Bronchus fibroblast of lung (primary cell): Measurements from ENCODE around the gene MARCHF9. TPM values are rescaled to one million over a fixed set of nuclear protein-coding genes. Genes with fewer than 3 reads are reported as not detected.

Experiments
- total RNA-seq: library from RNA; depleted of rRNA; stranded (reverse); fragments of >200 nt; gene quantifications from 2 replicates; pipeline ENCODE4 v1.2.3, GENCODE V29; 2015

Gene MARCHF9, protein sequence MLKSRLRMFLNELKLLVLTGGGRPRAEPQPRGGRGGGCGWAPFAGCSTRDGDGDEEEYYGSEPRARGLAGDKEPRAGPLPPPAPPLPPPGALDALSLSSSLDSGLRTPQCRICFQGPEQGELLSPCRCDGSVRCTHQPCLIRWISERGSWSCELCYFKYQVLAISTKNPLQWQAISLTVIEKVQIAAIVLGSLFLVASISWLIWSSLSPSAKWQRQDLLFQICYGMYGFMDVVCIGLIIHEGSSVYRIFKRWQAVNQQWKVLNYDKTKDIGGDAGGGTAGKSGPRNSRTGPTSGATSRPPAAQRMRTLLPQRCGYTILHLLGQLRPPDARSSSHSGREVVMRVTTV
- 2.2 and 2.4 TPM in 2 replicates for total RNA-seq

DNA sequence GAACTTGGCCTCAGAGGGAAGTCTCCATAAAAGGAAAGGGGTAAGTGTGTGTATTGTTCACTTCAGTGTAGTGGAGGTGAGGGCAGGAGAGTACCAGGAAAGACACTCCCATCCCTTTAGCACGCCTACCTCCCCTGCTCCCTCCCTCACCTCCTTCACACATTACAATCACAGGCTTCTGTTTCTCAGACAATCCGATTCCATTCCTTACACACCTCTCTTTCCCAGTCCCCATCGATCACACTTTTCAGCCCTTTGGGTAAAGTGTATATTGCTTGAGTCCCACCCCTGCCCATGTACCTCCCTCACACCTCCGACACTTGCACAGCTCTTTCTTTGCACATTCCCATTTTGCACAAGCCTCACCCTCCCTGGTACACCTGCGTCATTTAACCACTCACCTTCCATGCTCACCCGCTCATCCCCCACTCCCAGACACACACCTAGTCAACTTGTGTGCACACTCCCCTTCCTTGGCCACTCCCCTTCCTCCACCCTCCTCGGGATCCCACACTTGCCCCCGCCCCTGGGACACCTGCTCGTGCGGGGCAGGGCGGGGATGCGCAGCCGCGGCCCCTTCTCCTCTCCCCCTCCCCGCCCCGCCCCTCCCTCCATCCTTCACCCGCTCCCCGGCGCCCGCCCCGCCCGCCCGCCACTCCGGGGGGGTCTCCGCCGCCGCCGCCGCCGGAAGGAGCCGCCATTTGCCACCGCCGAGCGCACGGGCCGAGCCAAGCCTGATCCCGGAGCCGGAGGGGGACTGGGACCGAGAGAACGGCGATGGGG lies at the start of gene MARCHF9:
MARCHF9 (plus strand) TSS at position 693 of the 783 bp plus-strand sequence. CDS start 426 bp downstream, outside the sequence.

GRCh38 chr12:57738661-57739237 lies 16.2 kb upstream of the MARCHF9 start, which contains the start of gene AGAP2:
AGAP2 (minus strand) TSS chr12:57738742; CDS start chr12:57738246, 496 bp downstream.

DNA sequence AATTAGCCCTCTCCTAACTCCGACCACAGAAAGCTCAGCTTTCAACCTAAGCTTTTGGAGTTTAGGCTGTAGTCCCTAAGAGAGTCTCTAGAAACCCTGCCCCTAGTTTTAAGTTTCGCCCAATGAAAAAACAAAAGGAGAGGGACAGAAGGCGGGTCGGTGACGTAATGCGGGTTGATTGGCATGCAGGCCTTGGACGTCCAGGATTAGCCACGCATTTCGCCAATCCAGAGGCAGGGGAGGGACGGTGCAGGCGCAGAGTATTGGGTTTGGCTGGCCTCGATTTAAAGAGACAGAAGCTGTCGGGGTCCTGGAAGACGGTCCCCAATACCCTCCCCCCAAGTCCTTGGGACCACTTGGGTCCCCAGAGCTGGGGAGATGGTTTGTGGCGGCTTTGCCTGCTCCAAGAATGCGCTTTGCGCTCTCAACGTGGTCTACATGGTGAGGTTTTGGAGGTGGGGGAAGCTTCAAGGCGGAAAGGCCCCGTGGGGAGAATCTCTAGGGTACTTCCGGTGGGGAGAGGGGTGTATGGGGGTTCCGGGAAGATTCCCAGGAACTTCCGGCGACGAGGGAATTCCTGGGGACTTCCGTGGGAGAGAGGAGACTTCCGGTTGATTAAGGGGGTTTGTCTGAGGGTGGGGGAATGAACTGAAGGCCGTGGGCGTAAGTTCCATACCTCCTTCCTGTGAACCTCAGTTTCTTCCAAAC lies 10.0 kb upstream of the MARCHF9 start, which contains the start of gene TSPAN31:
TSPAN31 (plus strand) TSS at position 263 of the 708 bp plus-strand sequence; CDS start at position 379, 116 bp downstream.

GRCh38 chr12:57751788-57752667 lies 2.9 kb upstream of the MARCHF9 start, which contains the start of gene CDK4:
CDK4 (minus strand) TSS chr12:57752310; CDS start chr12:57751717, 593 bp downstream.

DNA sequence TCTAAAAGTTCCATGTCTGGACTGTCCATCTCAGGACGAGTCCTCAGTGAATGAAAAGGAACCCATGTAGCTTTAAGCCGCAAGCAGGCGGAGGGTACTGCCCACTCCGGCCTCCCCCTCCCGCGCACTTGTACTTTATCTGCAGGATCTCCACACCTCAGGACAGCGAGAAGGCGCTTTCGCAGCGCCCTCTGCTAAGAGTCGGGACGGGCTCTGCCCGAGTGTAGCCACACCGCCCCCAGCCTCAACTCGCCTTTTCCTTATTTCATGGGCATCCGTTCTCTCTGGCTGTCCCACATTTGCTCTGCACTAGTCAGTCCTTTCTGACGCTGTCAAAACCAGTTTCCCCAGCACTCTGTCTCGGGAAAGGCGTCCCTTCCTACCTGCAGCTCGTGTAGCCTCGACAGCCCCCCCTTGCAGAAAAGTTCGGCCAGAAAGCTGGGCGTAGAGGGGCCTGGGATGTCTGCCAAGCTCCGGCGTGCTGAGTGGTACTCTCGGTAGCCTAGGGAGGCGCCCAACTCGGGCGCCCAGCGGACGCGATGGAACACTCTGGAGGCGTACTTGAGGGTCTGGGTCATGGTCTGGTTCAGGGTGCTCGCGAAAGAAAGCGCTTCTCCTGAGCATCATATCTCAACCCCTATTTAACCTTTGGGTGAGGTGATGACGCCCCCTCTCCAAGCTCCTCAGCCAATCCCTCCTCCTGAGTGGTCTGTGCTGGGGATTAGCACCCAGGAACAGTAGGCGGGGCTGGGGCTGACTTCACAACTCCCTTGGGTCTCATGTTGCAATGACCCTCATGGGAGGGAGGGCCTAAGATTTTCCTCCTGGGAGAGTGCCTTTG lies 11.8 kb downstream of the MARCHF9 start, which contains the start of gene CYP27B1:
CYP27B1 (minus strand) TSS at position 615 of the 841 bp plus-strand sequence; CDS start at position 578, 37 bp downstream.

GRCh38 chr12:57771873-57772428 lies 17.0 kb downstream of the MARCHF9 start, which contains the start of gene METTL1:
METTL1 (minus strand) TSS chr12:57772105; CDS start chr12:57772083, 22 bp downstream.

DNA sequence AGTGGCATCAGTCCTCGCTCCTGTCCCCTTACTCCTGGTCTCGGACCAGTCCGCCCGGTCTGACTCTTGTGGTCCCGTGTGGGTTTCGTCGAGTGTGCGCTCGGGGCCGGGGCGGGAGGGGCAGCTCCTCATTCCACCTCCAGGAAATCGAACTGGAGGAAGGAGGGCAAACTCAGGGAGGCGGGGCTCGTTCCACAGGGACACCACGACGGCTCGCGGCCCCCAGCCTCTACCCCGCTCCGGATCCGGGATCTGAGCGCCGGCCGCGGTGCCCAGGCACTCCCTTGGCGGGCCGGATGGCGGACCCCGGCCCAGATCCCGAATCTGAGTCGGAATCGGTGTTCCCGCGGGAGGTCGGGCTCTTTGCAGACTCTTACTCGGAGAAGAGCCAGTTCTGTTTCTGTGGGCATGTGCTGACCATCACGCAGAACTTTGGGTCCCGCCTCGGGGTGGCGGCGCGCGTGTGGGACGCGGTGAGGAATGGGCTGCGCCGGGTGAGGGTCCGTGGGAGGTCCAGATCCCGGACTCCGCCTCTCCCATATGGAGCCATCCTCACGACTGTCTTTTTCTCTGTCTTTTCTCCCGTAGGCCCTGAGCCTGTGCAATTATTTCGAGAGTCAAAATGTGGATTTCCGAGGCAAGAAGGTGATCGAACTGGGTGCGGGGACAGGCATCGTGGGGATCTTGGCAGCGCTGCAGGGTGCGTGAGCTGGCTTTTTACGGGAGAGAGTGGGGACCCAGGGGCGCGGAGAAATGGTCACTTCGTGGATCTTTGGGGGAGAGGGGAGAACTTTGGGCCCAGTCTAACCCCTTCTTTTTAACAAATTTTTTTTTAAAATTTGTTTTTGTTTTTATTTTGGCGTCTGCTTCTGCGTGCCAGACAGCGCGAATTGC lies 17.8 kb downstream of the MARCHF9 start, which contains the start of gene EEF1AKMT3:
EEF1AKMT3 (plus strand) TSS at position 186 of the 894 bp plus-strand sequence; CDS start at position 297, 111 bp downstream.

DNA sequence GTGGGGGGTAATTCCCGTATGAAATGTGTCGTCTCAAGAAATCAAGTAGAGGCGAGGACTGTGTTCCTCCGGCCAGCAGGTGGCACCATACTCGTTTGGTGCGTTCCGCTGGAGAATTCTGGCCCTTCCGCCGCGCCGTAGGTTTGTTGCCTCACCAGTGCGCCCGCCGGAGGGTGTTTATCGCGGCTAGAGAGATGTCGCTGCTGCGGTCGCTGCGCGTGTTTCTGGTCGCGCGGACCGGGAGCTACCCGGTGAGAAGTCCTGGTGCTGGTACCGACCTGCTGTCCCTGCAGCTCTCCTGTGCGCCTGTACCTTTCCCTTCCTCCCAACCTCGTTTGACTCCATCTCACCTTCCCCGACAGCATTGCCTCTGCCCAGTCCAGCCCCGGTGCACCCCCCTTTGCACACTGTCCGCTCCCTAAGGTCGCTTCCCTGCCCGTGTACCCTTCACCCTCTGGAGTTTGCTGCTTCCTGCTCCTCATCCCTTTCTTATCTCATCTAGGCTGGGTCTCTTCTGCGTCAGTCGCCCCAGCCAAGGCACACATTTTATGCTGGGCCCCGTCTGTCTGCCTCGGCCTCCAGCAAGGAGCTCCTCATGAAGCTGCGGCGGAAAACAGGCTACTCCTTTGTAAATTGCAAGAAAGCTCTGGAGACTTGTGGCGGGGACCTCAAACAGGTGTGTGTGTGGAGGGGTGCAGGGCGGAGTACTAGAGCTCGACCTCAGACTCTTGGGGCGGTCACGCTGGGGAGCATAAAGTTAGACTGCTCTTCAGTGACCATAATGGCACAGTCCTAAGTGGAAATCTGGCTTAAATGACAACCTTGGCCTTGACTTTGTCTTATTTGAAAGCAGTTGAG lies 27.9 kb downstream of the MARCHF9 start, which contains the start of gene TSFM:
TSFM (plus strand) TSS at position 180 of the 858 bp plus-strand sequence; CDS start at position 195, 15 bp downstream.

Other genes starting within 250 kb of the MARCHF9 start
- gene DDIT3, start 234.6 kb upstream of the MARCHF9 start, total RNA-seq, result 44.3 and 48.3 TPM in 2 replicates
- gene MBD6, start 232.3 kb upstream of the MARCHF9 start, total RNA-seq, result 4.7 and 9.4 TPM in 2 replicates
- 166 and 209 TPM in 2 replicates for gene DCTN2, start 207.9 kb upstream of the MARCHF9 start, total RNA-seq
- 0.45 and 0.50 TPM in 2 replicates for gene KIF5A, start 205.1 kb upstream of the MARCHF9 start, total RNA-seq
- gene PIP4K2C, start 163.9 kb upstream of the MARCHF9 start, total RNA-seq, result 12.2 and 14.3 TPM in 2 replicates
- 21.0 and 22.1 TPM in 2 replicates for gene DTX3, start 150.3 kb upstream of the MARCHF9 start, total RNA-seq
- 15.6 and 16.5 TPM in 2 replicates for gene ARHGEF25, start 143.7 kb upstream of the MARCHF9 start, total RNA-seq
- 1.3 and 1.7 TPM in 2 replicates for gene B4GALNT1, start 121.9 kb upstream of the MARCHF9 start, total RNA-seq
- gene OS9, start 61.0 kb upstream of the MARCHF9 start, total RNA-seq, result 144 and 160 TPM in 2 replicates
- gene AGAP2, start 16.4 kb upstream of the MARCHF9 start, total RNA-seq, result under 0.01 and 0.15 TPM in 2 replicates
- 47.7 and 49.4 TPM in 2 replicates for gene TSPAN31, start 10.1 kb upstream of the MARCHF9 start, total RNA-seq
- gene CDK4, start 2.8 kb upstream of the MARCHF9 start, total RNA-seq, result 202 and 252 TPM in 2 replicates
- gene CYP27B1, start 12.0 kb downstream of the MARCHF9 start, total RNA-seq, result 0.15 and 1.7 TPM in 2 replicates
- 15.3 and 16.1 TPM in 2 replicates for gene METTL1, start 17.0 kb downstream of the MARCHF9 start, total RNA-seq
- gene EEF1AKMT3, start 17.5 kb downstream of the MARCHF9 start, total RNA-seq, result 3.9 and 5.4 TPM in 2 replicates
- 30.8 and 31.8 TPM in 2 replicates for gene TSFM, start 27.7 kb downstream of the MARCHF9 start, total RNA-seq
- 0.34 and 0.89 TPM in 2 replicates for gene AVIL, start 63.6 kb downstream of the MARCHF9 start, total RNA-seq
- 119 and 130 TPM in 2 replicates for gene CTDSP2, start 91.6 kb downstream of the MARCHF9 start, total RNA-seq
- gene ATP23, start 186.5 kb downstream of the MARCHF9 start, total RNA-seq, result 13.1 and 17.1 TPM in 2 replicates